KOPT-K1 (cell line): ENCODE data around the gene HCN1.
"Not testable (repeated sequence)": the region's sequence is repeated elsewhere in the genome, so short reads cannot be mapped to it uniquely, and the experiment has no call there.

Experiments
- H3K27ac ChIP-seq: fragments of 200-600 bp; sonication (generic); 2 replicates; pipeline ENCODE4 v1.5.1; 2016; ENCODE audit warnings: antibody characterized with exemption, mild to moderate bottlenecking, low read depth, low read length; ENCODE audit not compliant: poor library complexity, severe bottlenecking
- H3K36me3 ChIP-seq: fragments of 200-600 bp; sonication (generic); 2 replicates; pipeline ENCODE4 v1.5.1; 2017; ENCODE audit warnings: antibody characterized with exemption, mild to moderate bottlenecking, low read length, moderate library complexity; ENCODE audit not compliant: insufficient read depth
- H3K9me3 ChIP-seq: fragments of 200-600 bp; sonication (generic); 2 replicates; pipeline ENCODE4 v1.5.1; 2017; ENCODE audit warnings: antibody characterized with exemption, low read length, mild to moderate bottlenecking; ENCODE audit not compliant: insufficient read depth, poor library complexity, severe bottlenecking

The HCN1 gene

GRCh38 chr5:45335978-45336377 is 360.2 kb downstream of the HCN1 start:
- H3K27ac ChIP-seq = no peak overlapping the region
- H3K36me3 ChIP-seq = no peaks in the 10 kb centered on the region
- no peaks in the 10 kb centered on the region for H3K9me3 ChIP-seq

DNA sequence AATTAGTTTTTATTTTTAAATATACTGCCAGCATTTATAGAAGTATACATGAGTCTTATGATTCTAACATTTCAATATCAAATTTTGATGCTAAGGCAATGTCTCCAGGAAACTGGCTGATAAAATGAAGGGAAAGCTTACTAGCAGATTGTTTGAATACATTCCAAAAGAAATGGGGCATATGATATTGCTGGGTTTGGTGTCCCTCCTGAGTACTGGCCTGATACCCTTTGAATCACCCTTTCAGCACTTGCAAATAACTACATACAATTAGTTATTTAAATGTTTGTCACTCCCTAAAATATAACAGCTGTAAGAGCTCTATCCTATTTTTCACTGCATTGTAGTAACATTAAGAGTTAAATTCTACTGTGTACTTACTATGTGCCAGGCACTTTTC is 360.8 kb downstream of the HCN1 start:
- Histone ChIP-seq H3K36me3 (no peaks in the 10 kb centered on the region), H3K9me3 (no peaks in the 10 kb centered on the region), H3K27ac (no peak overlapping the region)

GRCh38 chr5:45334939-45335338 is 361.2 kb downstream of the HCN1 start:
- no peak overlapping the region for H3K27ac ChIP-seq
- no peaks in the 10 kb centered on the region for H3K36me3 ChIP-seq
- H3K9me3 ChIP-seq = no peaks in the 10 kb centered on the region

- not testable (repeated sequence) for H3K36me3 ChIP-seq, H3K27ac ChIP-seq, H3K9me3 ChIP-seq
Measured at GRCh38 chr5:45312627-45313026, 383.6 kb downstream of the HCN1 start.

DNA sequence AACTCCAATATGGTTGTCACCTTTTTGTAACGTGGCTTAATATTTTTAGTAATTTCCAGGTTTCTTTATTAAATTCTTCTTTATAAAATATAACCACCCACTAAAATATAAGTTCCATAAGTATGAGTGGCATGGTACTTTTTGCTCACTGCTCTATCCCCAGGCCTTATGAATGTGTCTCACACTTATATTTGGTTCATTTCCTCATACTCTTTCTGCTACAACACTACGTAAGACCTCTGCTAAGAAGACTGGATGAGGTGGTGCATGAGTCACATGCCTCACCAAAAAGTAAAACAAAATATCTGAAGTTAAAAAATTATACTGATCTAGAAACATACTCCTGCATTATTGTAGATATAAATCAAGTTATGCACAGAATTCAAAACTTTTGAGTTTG is 400.9 kb downstream of the HCN1 start:
- Histone ChIP-seq H3K27ac (no peak overlapping the region), H3K36me3 (no peaks in the 10 kb centered on the region), H3K9me3 (no peaks in the 10 kb centered on the region)

GRCh38 chr5:45288746-45289145 is 407.4 kb downstream of the HCN1 start:
- no peaks in the 10 kb centered on the region for H3K9me3 ChIP-seq
- H3K27ac ChIP-seq = no peak overlapping the region
- no peaks in the 10 kb centered on the region for H3K36me3 ChIP-seq

GRCh38 chr5:45284436-45284835 is 411.7 kb downstream of the HCN1 start:
- Histone ChIP-seq H3K9me3 (no peaks in the 10 kb centered on the region), H3K36me3 (no peaks in the 10 kb centered on the region)

DNA sequence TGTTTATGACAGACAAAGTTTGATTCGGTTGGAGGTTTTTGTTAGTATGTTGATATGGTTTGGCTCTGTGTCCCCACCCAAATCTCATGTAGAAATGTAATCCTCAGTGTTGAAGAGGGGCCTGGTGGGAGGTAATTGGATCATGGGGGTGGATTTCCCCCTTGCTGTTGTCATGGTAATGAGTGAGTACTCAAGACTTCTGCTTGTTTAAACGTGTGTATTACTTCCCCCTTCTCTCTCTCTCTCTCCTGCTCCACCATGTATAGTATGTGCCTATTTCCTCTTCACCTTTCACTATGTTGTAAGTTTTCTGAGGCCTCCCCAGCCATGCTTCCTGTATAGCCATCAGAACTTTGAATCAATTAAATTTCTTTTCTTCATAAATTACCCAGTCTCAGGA is 415.1 kb downstream of the HCN1 start:
- H3K27ac ChIP-seq = no peak overlapping the region
- no peaks in the 10 kb centered on the region for H3K9me3 ChIP-seq
- H3K36me3 ChIP-seq = no peaks in the 10 kb centered on the region

More at GRCh38 chr5:45284436-45284835, 411.7 kb downstream of the HCN1 start:
- H3K27ac ChIP-seq = no peak overlapping the region

GRCh38 chr5:45279109-45279508 is 417.1 kb downstream of the HCN1 start:
- Histone ChIP-seq H3K36me3 (no peaks in the 10 kb centered on the region), H3K27ac (no peak overlapping the region), H3K9me3 (no peaks in the 10 kb centered on the region)

DNA sequence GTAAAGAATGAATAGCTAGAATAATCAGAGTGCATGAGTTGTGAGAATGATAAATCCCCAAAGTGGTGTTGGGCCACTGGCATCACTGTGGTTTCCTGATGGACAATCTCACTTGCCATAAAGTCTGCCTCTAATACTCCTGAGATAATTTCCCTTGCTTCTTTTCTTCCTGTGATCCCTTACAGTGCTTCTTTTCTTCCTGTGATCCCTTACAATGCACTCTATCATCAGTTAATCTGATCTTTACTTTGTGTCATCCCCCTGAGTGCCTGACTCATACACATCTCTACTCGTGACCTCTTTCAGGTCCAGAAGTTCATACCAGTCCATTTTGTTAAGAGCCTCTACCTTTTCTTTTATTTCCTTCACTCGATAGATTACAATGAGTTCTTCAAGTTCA is 418.3 kb downstream of the HCN1 start:
- Histone ChIP-seq H3K27ac (no peak overlapping the region), H3K36me3 (no peaks in the 10 kb centered on the region)

GRCh38 chr5:45274241-45274640 is 421.9 kb downstream of the HCN1 start:
- H3K27ac ChIP-seq = no peak overlapping the region

More for the DNA sequence above, 418.3 kb downstream of the HCN1 start:
- H3K9me3 ChIP-seq = no peaks in the 10 kb centered on the region

GRCh38 chr5:45271626-45272025 is 424.6 kb downstream of the HCN1 start:
- H3K36me3 ChIP-seq = no peaks in the 10 kb centered on the region
- H3K9me3 ChIP-seq = no peaks in the 10 kb centered on the region
- H3K27ac ChIP-seq = no peak overlapping the region

More at GRCh38 chr5:45274241-45274640, 421.9 kb downstream of the HCN1 start:
- no peaks in the 10 kb centered on the region for H3K9me3 ChIP-seq
- H3K36me3 ChIP-seq = no peaks in the 10 kb centered on the region

DNA sequence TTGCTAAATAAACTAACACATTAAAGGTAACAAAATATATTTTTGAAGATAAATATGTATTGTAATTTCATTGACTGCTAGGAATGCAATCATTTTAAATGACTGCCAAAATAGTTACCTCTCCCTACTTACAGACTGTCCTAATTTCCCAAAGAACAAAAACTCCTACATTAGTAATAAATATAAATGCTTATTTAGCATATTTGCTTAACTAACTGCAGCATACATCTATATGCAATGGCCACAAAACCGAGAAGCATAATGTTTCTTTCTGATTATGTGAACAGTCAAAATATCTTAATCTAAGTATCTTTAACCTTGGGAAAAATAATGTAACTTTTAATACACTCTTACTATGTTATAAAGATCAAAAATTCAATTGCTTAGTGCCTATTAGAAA is 431.7 kb downstream of the HCN1 start:
- H3K36me3 ChIP-seq = no peaks in the 10 kb centered on the region
- H3K9me3 ChIP-seq = no peaks in the 10 kb centered on the region
- H3K27ac ChIP-seq = no peak overlapping the region

- Histone ChIP-seq H3K36me3 (no peaks in the 10 kb centered on the region), H3K27ac (no peak overlapping the region), H3K9me3 (no peaks in the 10 kb centered on the region)
Measured at GRCh38 chr5:45262061-45262590, 434.1 kb downstream of the HCN1 start.

- no peak overlapping the region for H3K27ac ChIP-seq
- H3K36me3 ChIP-seq = no peaks in the 10 kb centered on the region
- no peaks in the 10 kb centered on the region for H3K9me3 ChIP-seq
Measured at GRCh38 chr5:45261125-45261524, 435.1 kb downstream of the HCN1 start.

GRCh38 chr5:45260292-45260691 is 435.9 kb downstream of the HCN1 start:
- H3K36me3 ChIP-seq = no peaks in the 10 kb centered on the region
- H3K27ac ChIP-seq = no peak overlapping the region
- H3K9me3 ChIP-seq = no peaks in the 10 kb centered on the region
